Upper lobe of left lung (tissue), 4 donors: ENCODE results near the gene FEM1C.

Experiments used
- EP300 ChIP-seq, 4 donors: sonication (generic); formaldehyde crosslinking; IDR thresholded peaks; one replicate each; pipeline ENCODE4 v1.5.1; 2017; ENCODE audit warnings: antibody characterized with exemption in 4 of 4, control low read depth in 2 of 4
- POLR2A ChIP-seq, 4 donors: fragments of 450-650 bp; IDR thresholded peaks; one replicate each; pipeline ENCODE4 v1.5.1; 2016 to 2017; ENCODE audit warnings: antibody characterized with exemption in 4 of 4, mild to moderate bottlenecking in 2 of 4
- POLR2AphosphoS5 ChIP-seq, 2 donors: sonication (generic); formaldehyde crosslinking; IDR thresholded peaks; one replicate each; pipeline ENCODE4 v1.5.1; 2017; ENCODE audit warnings: antibody characterized with exemption in 2 of 2
- TF ChIP-seq, protein P1 (sequence below), 6 experiments: fragments of 450-650 bp in 4 of 6; fragments of 200-600 bp in 2 of 6; sonication (generic) in 2 of 6; IDR thresholded peaks; one replicate each; pipeline ENCODE4 v1.5.1; 2016 to 2019; ENCODE audit warnings: antibody characterized with exemption in 6 of 6

DNA sequence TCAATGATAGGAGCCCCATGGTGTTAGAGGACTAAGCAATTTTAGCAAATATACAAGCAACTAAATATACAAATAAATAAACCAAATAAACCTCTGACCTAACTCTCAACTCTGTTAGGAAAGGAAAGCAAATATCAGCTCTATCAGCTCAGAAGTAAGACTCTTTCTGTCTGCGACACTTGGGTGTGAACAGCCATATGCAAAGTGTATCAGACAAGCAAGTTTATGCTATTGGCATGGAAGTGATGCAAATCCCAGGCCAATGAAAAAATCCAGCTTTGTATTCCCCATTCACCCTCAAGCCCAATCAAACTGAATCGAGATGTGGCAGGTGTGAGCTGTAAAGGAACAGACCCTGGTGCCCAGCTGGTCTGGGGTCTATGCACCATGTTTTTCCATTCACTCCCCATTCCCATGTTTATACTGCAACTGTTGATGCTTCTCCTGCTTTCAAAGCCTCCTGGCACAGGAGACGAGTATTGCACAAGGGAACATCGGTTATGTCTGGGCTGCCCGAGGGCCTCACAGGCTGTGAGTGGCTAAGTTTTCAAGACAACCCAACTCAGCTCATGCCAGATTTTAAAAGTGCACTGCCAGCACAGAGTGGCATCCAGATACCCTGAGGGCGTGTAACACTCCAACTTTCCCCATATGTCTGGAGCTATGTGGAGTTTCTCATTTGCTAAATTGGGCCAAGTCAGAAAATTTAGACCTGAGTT is 73.1 kb downstream of the FEM1C start:
- TF ChIP-seq, protein P1, sequence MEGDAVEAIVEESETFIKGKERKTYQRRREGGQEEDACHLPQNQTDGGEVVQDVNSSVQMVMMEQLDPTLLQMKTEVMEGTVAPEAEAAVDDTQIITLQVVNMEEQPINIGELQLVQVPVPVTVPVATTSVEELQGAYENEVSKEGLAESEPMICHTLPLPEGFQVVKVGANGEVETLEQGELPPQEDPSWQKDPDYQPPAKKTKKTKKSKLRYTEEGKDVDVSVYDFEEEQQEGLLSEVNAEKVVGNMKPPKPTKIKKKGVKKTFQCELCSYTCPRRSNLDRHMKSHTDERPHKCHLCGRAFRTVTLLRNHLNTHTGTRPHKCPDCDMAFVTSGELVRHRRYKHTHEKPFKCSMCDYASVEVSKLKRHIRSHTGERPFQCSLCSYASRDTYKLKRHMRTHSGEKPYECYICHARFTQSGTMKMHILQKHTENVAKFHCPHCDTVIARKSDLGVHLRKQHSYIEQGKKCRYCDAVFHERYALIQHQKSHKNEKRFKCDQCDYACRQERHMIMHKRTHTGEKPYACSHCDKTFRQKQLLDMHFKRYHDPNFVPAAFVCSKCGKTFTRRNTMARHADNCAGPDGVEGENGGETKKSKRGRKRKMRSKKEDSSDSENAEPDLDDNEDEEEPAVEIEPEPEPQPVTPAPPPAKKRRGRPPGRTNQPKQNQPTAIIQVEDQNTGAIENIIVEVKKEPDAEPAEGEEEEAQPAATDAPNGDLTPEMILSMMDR (IDR thresholded peaks at IDR 0.05) = no peak
- no peak for TF ChIP-seq POLR2A (IDR thresholded peaks at IDR 0.05)
- no peak for TF ChIP-seq EP300 (IDR thresholded peaks at IDR 0.05)
- no peak for TF ChIP-seq POLR2AphosphoS5 (IDR thresholded peaks at IDR 0.05)
